ENCODE measurements around the gene LOXL1.

The LOXL1 gene

GRCh38 chr15:73989001-73989798, 62.9 kb downstream of the LOXL1 start:
- TF ChIP-seq TCF12 (IDR thresholded peaks at IDR 0.05; ENCODE audit: low read depth), result no peak
- no peak for TF ChIP-seq CEBPB (IDR thresholded peaks at IDR 0.05)
- no peak for TF ChIP-seq RAD21 (IDR thresholded peaks at IDR 0.05; ENCODE audit: low read depth)
- no peak for TF ChIP-seq ZBTB7A (IDR thresholded peaks at IDR 0.05; ENCODE audit: low read depth)
- no peak for TF ChIP-seq TEAD4 (IDR thresholded peaks at IDR 0.05)
- TF ChIP-seq YY1 (IDR thresholded peaks at IDR 0.05; ENCODE audit: low read depth), result no peak
- no peak for TF ChIP-seq CREB1 (IDR thresholded peaks at IDR 0.05; ENCODE audit: low read depth)
- TF ChIP-seq MAX (IDR thresholded peaks at IDR 0.05), result no peak
- TF ChIP-seq FOXM1 (IDR thresholded peaks at IDR 0.05; ENCODE audit: borderline replicate concordance, low read depth), result no peak
- TF ChIP-seq REST (IDR thresholded peaks at IDR 0.05; ENCODE audit: low read depth), result no peak
- no peak for TF ChIP-seq EP300 (IDR thresholded peaks at IDR 0.05; ENCODE audit: borderline replicate concordance)
- no peak for TF ChIP-seq EGR1 (IDR thresholded peaks at IDR 0.05)
- TF ChIP-seq TAF1 (IDR thresholded peaks at IDR 0.05; ENCODE audit: low read depth), result no peak
- TF ChIP-seq NFIC (IDR thresholded peaks at IDR 0.05), result no peak
- TF ChIP-seq USF1 (IDR thresholded peaks at IDR 0.05), result no peak

GRCh38 chr15:73990250-73991005, 64.2 kb downstream of the LOXL1 start:
- TF ChIP-seq MAX (IDR thresholded peaks at IDR 0.05) (no peak), EGR1 (IDR thresholded peaks at IDR 0.05) (no peak), TCF12 (IDR thresholded peaks at IDR 0.05; ENCODE audit: low read depth) (no peak), USF1 (IDR thresholded peaks at IDR 0.05) (no peak), REST (IDR thresholded peaks at IDR 0.05; ENCODE audit: low read depth) (no peak), YY1 (IDR thresholded peaks at IDR 0.05; ENCODE audit: low read depth) (no peak), NFIC (IDR thresholded peaks at IDR 0.05) (no peak), RAD21 (IDR thresholded peaks at IDR 0.05; ENCODE audit: low read depth) (no peak), CEBPB (IDR thresholded peaks at IDR 0.05) (no peak), CREB1 (IDR thresholded peaks at IDR 0.05; ENCODE audit: low read depth) (no peak), TEAD4 (IDR thresholded peaks at IDR 0.05) (no peak), ZBTB7A (IDR thresholded peaks at IDR 0.05; ENCODE audit: low read depth) (no peak), TAF1 (IDR thresholded peaks at IDR 0.05; ENCODE audit: low read depth) (no peak), FOXM1 (IDR thresholded peaks at IDR 0.05; ENCODE audit: borderline replicate concordance, low read depth) (no peak), EP300 (IDR thresholded peaks at IDR 0.05; ENCODE audit: borderline replicate concordance) (no peak)

- TF ChIP-seq RAD21 (IDR thresholded peaks at IDR 0.05; ENCODE audit: low read depth), result no peak
- no peak for TF ChIP-seq NFIC (IDR thresholded peaks at IDR 0.05)
- TF ChIP-seq CEBPB (IDR thresholded peaks at IDR 0.05), result no peak
- no peak for TF ChIP-seq TAF1 (IDR thresholded peaks at IDR 0.05; ENCODE audit: low read depth)
- TF ChIP-seq EGR1 (IDR thresholded peaks at IDR 0.05), result no peak
These were observed 65.0 kb downstream of the LOXL1 start for GRCh38 chr15:73991260-73991659.

DNA sequence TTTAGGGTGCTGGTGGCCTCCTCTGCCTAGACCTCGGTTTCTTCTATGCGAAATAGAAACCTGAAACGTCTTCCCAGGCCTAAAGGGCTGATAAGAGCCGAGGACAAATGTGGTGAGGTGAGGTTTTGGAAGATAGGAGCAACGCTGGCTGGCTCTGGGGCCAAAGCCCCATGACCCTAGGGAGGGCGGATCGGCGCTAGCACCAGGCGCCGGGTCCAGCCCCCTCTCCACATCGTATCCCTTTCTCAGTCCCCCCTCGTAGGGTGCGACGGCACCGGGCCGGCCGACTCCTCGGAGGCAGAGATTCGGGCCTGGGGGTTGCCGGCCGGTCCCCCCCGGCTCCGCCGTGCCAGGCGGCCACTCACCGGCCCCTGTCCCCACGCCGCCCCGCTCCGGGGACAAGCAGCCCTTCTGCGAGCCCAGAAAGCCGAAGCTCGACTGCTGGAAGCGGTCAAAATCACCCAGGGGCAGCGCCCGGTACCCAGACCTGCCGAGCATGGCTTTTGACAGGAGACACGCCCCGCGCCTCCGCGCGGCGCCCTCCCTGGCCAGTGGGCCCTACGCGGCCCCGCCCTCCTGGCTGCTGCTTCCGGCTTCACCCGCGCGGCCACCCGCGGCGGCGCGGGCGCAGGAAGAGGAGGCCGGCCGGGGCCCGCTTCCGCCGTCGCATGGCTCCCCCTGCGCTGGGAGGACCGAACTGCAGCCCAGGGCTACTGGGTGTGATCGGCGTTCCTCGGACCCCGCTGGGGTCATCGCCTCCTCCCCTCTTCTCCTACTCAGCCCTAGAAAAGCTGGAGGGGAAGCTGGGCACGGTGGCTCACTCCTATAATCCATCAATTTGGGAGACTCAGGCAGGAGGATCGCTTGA, 65.7 kb downstream of the LOXL1 start, which contains the start of gene STOML1:
Gene STOML1 (minus strand): TSS at position 570 of the 868 bp plus-strand sequence. CDS start 72 bp downstream, at position 498.
- TF ChIP-seq RAD21 (IDR thresholded peaks at IDR 0.05; ENCODE audit: low read depth) (peak; percentile 21; the same call in 1 of the 2 replicates), YY1 (IDR thresholded peaks at IDR 0.05; ENCODE audit: low read depth) (no peak), REST (IDR thresholded peaks at IDR 0.05; ENCODE audit: low read depth) (no peak), USF1 (IDR thresholded peaks at IDR 0.05) (0 out of 2 replicates have a peak, but pooled peaks have one; percentile 18), TCF12 (IDR thresholded peaks at IDR 0.05; ENCODE audit: low read depth) (peak; percentile 64; the same call in 1 of the 2 replicates), FOXM1 (IDR thresholded peaks at IDR 0.05; ENCODE audit: borderline replicate concordance, low read depth) (no peak), EGR1 (IDR thresholded peaks at IDR 0.05) (no peak), NFIC (IDR thresholded peaks at IDR 0.05) (peak; percentile 19; the same call in 1 of the 2 replicates), ZBTB7A (IDR thresholded peaks at IDR 0.05; ENCODE audit: low read depth) (no peak), TEAD4 (IDR thresholded peaks at IDR 0.05) (no peak), EP300 (IDR thresholded peaks at IDR 0.05; ENCODE audit: borderline replicate concordance) (peak; percentile 13; the same call in 1 of the 2 replicates), MAX (IDR thresholded peaks at IDR 0.05) (peak; percentile 75), CREB1 (IDR thresholded peaks at IDR 0.05; ENCODE audit: low read depth) (no peak), TAF1 (IDR thresholded peaks at IDR 0.05; ENCODE audit: low read depth) (peak; percentile 47; the same call in 1 of the 2 replicates), CEBPB (IDR thresholded peaks at IDR 0.05) (no peak)
